A172 (cell line): ENCODE results near the gene TNIK. TPM values are rescaled to one million over a fixed set of nuclear protein-coding genes. Genes with fewer than 3 reads are reported as not detected.
"Not testable (repeated sequence)": the region's sequence is repeated elsewhere in the genome, so short reads cannot be mapped to it uniquely, and the experiment has no call there.

Experiments used
- DNase-seq: peaks from one replicate; pipeline ENCODE4 v3.0.0-alpha.2; 2015; ENCODE audit warnings: low spot score
- total RNA-seq: library from RNA; depleted of rRNA; stranded (reverse); fragments of >200 nt; shearing (Covaris generic); gene quantifications from 2 replicates; pipeline ENCODE4 v1.2.3, GENCODE V29; 2014

TNIK gene
- total RNA-seq, 1 experiment from 2014 or later, result 17.8 TPM

DNA sequence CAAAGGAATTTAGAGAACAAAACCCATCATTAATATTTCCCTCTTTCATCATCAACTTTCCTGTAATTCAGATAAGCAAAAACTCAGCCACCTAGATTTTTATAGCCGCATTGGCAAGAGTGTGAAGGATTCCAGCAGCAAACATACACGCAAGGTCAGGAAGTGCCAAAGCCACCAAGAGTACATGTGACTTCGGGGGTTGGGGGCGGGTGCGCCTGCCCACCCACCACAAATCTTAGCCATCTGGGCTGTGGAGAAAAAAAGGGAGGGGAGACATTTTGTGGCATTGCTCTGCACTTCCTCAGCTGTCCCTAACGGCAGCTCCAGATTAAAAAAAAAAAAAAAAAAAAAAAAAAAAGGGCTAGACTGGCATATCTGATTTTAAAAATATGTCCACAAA is 148.4 kb downstream of the TNIK start:
- no peak for DNase-seq

DNA sequence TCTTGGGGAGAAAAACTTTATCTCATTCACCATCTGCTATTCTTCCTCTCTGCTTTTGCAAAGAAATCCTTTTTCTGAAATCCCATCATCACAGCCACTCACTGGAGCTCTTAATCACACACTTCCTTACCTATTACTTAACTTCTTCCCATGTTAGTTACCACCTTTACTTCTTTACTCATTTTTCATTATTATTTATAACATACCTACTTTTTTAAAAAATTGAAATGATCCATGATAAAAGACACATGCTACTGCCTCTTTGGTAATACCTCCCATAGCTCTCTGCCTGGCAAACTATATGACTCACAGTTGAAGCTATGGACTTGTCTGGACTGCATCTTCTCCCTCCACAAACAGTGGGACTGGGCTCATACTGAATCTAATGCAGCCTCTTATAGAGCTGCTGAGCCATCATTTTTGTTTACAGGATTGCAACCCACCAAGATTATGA is 150.3 kb downstream of the TNIK start:
- peak; percentile 31 for DNase-seq

GRCh38 chr3:171307988-171308387 is 152.2 kb downstream of the TNIK start:
- DNase-seq, result no peak

DNA sequence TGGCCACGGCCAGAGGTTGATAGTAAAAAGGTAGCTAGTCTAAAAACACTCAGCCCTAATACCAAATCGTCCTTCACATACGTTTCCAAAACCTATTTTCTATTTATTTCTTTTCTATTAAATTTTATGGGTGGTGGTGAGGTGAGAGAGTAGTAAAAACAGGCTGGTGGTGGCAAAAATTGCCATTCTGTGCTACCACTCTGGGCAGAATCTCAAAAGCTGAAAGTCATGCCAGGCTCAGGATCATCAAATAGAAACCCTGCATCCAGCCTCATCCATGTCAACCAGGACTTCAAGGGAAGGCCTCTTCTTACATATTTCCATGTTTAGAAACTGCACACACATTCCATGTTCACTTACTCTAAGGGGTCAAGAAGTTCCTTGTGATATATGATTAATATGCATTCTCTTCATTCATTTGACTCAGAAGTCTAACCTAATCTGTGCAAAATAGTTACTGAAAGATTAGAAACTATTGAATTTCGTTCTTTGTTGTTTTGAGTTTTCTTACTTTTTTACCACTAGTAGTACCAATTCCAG is 153.1 kb downstream of the TNIK start:
- no peak for DNase-seq

DNA sequence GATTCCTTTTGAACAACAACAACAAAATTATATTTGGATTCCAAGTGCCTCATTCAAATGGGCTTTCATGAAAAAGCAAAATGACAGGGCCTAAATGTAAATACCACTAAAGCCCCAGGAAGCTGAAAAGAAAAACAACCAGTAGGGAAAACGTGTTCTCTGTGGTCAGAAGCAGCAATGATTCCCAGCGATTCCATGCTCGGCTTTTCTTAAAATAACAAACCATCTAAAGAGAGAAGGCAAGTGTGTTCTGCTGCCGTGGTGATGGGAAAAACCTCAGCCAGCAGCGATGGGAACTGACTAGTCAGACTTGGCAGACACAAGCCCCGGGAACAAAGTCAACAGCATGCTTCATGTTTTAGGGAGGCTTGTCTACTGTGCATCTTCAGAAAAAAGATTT is 153.6 kb downstream of the TNIK start:
- DNase-seq, result peak; percentile 87

DNA sequence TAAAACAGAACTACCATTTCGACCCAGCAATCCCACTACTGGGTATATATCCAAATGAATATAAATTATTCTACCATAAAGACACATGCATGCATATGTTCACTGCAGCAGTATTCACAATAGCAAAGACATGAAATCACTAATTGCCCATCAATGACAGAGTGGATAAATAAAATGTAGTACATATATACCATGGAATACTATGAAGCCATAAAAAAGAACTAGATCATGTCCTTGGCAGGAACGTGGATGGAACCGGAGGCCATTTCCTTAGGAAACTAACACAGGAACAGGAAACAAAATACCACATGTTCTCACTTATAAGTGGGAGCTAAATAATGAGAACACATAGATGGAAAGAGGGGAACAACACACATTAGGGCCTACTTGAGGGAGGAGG is 154.4 kb downstream of the TNIK start:
- not testable (repeated sequence) for DNase-seq

GRCh38 chr3:171304498-171304897 is 155.7 kb downstream of the TNIK start:
- DNase-seq, result not testable (repeated sequence)

DNA sequence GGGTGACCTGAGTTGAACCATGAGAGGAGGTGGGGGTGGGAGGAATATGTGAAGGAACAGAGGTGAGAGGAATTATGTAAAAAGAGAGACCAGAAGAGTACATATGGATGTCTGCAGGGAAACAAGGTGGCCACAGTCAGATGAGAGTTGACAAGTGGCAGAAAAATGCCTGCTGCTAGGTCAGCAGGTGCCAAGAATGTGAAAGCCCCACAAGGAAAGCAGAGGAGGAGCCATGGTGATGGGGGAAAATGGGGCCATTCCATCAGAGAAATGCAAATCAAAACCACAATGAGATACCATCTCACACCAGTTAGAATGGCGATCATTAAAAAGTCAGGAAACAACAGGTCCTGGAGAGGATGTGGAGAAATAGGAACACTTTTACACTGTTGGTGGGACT is 156.2 kb downstream of the TNIK start:
- DNase-seq, result not testable (repeated sequence)

GRCh38 chr3:171301998-171302397 is 158.2 kb downstream of the TNIK start:
- DNase-seq, result no peak

GRCh38 chr3:171301002-171301401 is 159.2 kb downstream of the TNIK start:
- DNase-seq, result no peak

GRCh38 chr3:171297951-171298350 is 162.3 kb downstream of the TNIK start:
- no peak for DNase-seq

GRCh38 chr3:171297207-171297606 is 163.0 kb downstream of the TNIK start:
- no peak for DNase-seq

DNA sequence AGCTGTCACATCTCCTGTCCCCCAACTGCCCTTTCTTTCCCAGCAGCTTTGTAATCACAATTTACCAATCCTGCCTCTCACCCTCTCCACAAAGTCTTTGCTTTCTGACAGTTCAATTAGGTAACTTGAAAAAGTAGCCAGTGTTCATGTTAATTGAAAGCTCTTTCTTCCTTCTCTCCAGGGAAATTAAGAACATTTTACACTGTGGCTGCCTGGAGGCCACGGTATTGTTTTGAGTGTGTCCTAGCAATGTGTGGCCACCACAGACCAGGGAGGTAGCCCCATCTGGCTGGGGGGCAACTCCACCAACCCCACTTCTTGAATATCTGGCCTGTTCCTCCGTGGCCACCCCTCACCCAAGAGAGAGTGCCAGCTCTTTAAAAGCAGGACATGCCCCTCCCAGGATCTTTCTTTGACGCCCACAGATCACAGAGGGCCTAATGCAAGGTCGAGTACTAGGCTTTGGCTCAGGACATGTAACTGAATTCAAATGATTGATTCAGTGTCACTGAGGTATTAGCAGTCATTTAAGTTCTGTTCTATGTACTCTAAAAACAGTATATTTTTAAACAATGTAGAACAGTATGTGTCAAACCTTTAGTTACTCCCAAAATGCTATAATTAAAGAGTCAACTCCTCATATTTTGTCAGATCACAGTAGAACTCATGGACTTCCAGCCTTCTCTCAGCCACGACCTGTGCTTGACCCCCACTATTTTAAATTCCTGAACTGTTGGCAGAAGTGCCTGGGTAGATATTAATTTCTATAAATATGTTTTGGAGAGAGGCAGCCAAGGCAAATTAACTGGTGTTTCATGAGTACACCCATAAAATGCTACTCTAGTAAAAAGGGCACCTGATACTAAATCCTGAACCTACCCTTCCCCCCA is 164.5 kb downstream of the TNIK start:
- DNase-seq, result no peak

DNA sequence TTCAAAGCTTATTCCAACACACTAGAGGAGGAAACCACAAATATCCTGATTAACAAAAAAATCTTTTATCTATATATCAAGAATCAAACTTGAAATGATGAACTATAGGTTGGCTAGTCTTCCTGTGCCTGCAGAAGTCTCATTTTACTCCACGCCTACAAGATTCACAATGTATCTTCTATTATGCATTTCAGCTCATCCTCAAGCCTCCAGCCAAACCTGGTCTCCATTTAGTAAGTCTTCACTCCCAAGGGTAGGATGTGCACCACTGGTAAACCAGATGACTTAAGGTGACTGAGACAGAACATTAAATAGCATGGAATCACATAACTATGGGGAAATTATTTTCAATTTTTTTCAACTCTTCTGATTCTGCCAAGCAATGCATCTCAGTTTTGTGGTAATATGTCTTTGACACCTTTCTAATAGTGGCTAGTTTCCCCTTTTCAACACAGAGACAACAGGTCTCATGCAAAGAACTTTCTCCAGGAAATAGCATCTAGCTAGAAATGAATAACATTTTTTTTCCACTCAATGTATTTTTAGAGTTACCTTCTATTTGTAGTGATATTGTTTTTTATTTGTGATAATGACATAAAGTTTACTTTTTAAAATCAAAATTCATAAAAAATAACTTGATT is 166.9 kb downstream of the TNIK start:
- no peak for DNase-seq

GRCh38 chr3:171290680-171291079 is 169.5 kb downstream of the TNIK start:
- DNase-seq, result no peak

DNA sequence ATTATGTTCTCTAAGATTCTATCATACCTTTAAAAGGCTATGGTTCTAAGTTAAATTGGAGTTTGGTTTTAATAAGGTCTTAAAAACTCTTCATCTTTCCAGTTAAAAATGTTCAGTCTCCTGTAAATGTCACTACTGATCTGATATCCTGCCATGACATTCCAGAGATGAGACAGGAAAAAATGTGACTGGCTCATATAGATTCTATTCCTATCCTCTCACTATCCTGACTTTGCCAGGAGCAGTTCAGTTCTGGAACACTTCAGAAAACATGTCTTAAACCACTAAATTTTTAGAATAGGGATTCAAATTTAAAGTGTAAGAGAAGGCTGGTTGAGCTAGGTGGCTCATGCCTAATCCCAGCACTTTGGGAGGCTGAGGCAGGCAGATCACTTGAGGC is 170.9 kb downstream of the TNIK start:
- DNase-seq, result no peak

DNA sequence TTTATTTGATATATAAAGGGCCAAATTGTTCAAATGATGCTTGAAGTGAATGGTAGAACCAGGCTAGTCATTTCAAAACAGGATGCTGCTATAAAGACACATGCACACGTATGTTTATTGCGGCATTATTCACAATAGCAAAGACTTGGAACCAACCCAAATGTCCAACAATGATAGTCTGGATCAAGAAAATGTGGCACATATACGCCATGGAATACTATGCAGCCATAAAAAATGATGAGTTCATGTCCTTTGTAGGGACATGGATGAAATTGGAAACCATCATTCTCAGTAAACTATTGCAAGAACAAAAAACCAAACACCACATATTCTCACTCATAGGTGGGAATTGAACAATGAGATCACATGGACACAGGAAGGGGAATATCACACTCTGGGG is 172.4 kb downstream of the TNIK start:
- not testable (repeated sequence) for DNase-seq

DNA sequence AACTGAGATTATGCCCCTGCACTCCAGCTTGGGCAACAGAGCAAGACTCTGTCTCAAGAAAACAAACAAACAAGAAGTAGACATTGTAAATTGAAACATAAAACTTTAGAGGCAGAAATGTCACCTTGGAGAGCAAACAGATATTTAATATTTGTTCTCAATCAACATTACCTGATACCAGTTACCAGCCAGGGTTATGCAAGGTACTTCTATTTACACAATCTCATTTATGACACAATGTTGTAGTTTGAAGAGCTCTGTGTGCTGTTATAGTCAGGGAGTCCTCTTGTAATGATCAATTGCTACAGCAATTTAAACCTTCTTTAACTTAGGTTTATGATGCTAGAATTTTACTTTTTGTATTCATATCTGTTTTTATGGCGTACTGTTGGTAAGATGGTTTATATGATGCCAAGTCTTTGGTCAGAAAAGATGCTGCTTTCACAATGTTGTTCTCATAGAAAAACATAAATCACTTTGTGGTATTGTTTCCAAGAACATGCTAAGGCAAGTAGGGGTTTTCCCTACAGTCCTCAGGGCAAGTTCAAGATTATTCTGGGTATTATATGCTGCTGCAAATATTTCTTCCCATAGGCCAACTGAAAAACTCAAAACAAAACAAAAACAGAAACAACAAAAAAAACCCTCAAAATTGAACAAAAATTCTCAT is 173.5 kb downstream of the TNIK start:
- DNase-seq, result no peak

GRCh38 chr3:171285287-171285686 is 174.9 kb downstream of the TNIK start:
- DNase-seq, result peak; percentile 40

DNA sequence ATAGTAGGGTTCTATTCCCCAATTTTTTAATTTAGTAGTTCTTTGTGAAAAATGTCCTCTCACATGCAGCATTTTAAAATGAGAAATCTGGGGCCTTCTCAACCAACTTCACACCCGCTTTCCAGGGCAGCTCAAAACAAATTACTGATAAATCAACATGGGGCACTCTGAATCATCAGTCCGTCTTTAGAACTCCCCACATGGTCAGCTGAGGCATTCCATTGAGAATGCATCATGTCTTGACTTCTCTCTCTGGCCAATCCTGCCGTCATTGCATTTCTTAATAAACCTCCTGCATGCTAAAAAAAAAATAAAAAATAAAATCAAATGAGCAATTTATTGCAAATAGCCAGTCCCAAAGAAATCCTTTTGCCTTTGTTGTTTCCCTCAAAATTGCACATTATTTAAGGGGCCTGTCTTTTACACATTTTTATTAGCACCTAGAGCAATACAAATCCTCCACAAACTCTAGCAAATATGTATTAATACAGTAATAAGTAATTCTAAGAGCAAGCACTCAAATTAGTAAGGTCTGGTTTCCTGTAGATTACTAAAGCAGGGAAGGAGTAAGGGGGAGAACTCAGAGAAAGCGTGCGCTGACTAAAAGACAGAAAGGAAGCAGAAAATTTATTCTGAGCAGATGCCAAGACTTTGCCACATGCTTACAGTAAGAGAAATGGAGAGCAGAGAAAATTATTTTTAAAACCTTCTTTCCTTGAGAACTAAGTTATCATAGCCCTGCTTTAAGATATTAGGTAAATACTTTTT is 175.7 kb downstream of the TNIK start:
- DNase-seq, result peak; percentile 96

DNA sequence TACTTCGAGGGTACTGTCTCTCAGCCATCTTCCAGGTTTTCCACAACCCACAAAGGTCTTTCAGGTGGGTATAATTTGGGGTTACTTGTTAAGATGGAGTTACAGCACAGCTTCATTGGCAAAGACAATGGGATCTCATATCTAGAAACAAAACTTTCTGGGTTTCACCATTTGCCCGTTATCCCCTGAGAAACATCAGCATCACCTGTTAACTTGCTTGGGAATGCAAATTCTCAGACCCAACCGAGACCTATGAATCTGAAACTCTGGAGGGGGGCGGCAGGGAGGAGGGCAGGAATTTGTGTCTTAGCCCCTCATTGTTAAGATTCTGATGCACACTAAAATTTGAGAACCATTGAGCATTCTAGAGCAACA is 176.4 kb downstream of the TNIK start:
- DNase-seq, result no peak
